Central memory CD8-positive, alpha-beta T cell (primary cell): ENCODE data around the gene SNED1.

Source experiments
- ATAC-seq: fragments of 150-1000 bp; cut with Tn5 transposase; replicated peaks from 2 replicates; pipeline ENCODE4 v1.10.0; 2022; ENCODE audit warnings: mild to moderate bottlenecking, moderate FRiP score, moderate number of reproducible peaks; ENCODE audit not compliant: poor library complexity, severe bottlenecking; ENCODE audit errors: extremely low read depth
- DNase-seq, 2 donors: peaks; one replicate each; pipeline ENCODE4 v3.0.0; 2021; ENCODE audit warnings: low spot score in 2 of 2
- H3K27ac Mint-ChIP-seq: one replicate; pipeline ENCODE4 v1.8.0; 2022; ENCODE audit warnings: low read depth, mild to moderate bottlenecking, moderate library complexity, mixed read lengths
- H3K27me3 Mint-ChIP-seq: one replicate; pipeline ENCODE4 v1.8.0; 2022; ENCODE audit warnings: mixed read lengths
- H3K36me3 Mint-ChIP-seq: one replicate; pipeline ENCODE4 v1.8.0; 2022; ENCODE audit warnings: mild to moderate bottlenecking, moderate library complexity, mixed read lengths; ENCODE audit not compliant: insufficient read depth
- H3K4me1 Mint-ChIP-seq: one replicate; pipeline ENCODE4 v1.8.0; 2022; ENCODE audit warnings: mixed read lengths
- H3K4me3 Mint-ChIP-seq: one replicate; pipeline ENCODE4 v1.8.0; 2022; ENCODE audit warnings: mild to moderate bottlenecking, moderate library complexity, mixed read lengths
- H3K9me3 Mint-ChIP-seq: one replicate; pipeline ENCODE4 v1.8.0; 2022; ENCODE audit warnings: mixed read lengths

SNED1 gene

GRCh38 chr2:240997856-240998705 is at the start of gene SNED1:
Gene SNED1, plus strand, starts transcription at chr2:240998618. Its CDS starts 220 bp downstream, at chr2:240998838.
- H3K27ac Mint-ChIP-seq = no peak within 1 kb of the TSS
- H3K9me3 Mint-ChIP-seq = peaks cover under 1% of the 10 kb centered on the region
- H3K4me3 Mint-ChIP-seq = peak within 1 kb of the TSS; percentile 64
- peaks cover 27% of the 10 kb centered on the region for H3K27me3 Mint-ChIP-seq
- no peaks in the 10 kb centered on the region for H3K36me3 Mint-ChIP-seq
- ATAC-seq = no peak
- peak in 1 of 2 donors; percentile 9 for DNase-seq
- H3K4me1 Mint-ChIP-seq = no peaks in the 10 kb centered on the region

GRCh38 chr2:240948905-240949790 is 49.3 kb upstream of the SNED1 start:
- peaks cover 8% of the 10 kb centered on the region for H3K27me3 Mint-ChIP-seq
- no peak overlapping the region for H3K4me3 Mint-ChIP-seq
- H3K36me3 Mint-ChIP-seq = no peaks in the 10 kb centered on the region
- no peaks in the 10 kb centered on the region for H3K9me3 Mint-ChIP-seq
- DNase-seq (no peak), ATAC-seq (no peak)
- H3K27ac Mint-ChIP-seq = no peak overlapping the region
- no peaks in the 10 kb centered on the region for H3K4me1 Mint-ChIP-seq

GRCh38 chr2:240949791-240950705 is 48.4 kb upstream of the SNED1 start:
- Mint-ChIP-seq H3K9me3 (no peaks in the 10 kb centered on the region), H3K4me1 (no peaks in the 10 kb centered on the region), H3K27me3 (peaks cover 8% of the 10 kb centered on the region), H3K4me3 (no peak overlapping the region), H3K27ac (no peak overlapping the region), H3K36me3 (no peaks in the 10 kb centered on the region)
- no peak for ATAC-seq
- DNase-seq = no peak

DNA sequence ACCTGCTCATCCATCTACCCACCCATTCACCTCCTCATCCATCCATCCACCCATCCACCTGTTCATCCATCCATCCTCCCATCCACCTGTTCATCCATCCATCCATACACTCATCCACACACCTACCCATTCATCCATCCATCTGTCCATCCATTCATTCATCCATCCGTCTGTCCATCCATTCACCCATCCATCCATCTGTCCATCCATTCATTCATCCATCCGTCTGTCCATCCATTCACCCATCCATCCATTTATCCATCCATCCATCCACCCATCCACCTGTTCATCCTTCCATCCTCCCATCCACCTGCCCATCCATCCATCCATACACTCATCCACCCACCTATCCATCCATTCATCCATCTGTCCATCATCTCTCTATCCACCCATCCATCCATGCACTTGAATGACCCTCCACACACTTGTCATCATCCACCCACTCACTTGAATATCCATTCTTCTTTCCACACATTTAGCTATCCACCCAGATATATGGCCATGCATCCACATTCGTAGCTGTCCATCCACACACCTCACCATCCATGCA is 47.3 kb upstream of the SNED1 start:
- no peak overlapping the region for H3K27ac Mint-ChIP-seq
- peaks cover 3% of the 10 kb centered on the region for H3K27me3 Mint-ChIP-seq

GRCh38 chr2:240952496-240953246 is 45.7 kb upstream of the SNED1 start:
- no peaks in the 10 kb centered on the region for H3K9me3 Mint-ChIP-seq
- DNase-seq (no peak), ATAC-seq (no peak)
- no peak overlapping the region for H3K4me3 Mint-ChIP-seq
- H3K4me1 Mint-ChIP-seq = no peaks in the 10 kb centered on the region
- no peaks in the 10 kb centered on the region for H3K27me3 Mint-ChIP-seq
- H3K36me3 Mint-ChIP-seq = no peaks in the 10 kb centered on the region
- H3K27ac Mint-ChIP-seq = no peak overlapping the region

More for the DNA sequence above, 47.3 kb upstream of the SNED1 start:
- no peak for DNase-seq
- H3K4me1 Mint-ChIP-seq = no peaks in the 10 kb centered on the region
- H3K4me3 Mint-ChIP-seq = no peak overlapping the region
- no peaks in the 10 kb centered on the region for H3K9me3 Mint-ChIP-seq
- no peak for ATAC-seq
- H3K36me3 Mint-ChIP-seq = no peaks in the 10 kb centered on the region

DNA sequence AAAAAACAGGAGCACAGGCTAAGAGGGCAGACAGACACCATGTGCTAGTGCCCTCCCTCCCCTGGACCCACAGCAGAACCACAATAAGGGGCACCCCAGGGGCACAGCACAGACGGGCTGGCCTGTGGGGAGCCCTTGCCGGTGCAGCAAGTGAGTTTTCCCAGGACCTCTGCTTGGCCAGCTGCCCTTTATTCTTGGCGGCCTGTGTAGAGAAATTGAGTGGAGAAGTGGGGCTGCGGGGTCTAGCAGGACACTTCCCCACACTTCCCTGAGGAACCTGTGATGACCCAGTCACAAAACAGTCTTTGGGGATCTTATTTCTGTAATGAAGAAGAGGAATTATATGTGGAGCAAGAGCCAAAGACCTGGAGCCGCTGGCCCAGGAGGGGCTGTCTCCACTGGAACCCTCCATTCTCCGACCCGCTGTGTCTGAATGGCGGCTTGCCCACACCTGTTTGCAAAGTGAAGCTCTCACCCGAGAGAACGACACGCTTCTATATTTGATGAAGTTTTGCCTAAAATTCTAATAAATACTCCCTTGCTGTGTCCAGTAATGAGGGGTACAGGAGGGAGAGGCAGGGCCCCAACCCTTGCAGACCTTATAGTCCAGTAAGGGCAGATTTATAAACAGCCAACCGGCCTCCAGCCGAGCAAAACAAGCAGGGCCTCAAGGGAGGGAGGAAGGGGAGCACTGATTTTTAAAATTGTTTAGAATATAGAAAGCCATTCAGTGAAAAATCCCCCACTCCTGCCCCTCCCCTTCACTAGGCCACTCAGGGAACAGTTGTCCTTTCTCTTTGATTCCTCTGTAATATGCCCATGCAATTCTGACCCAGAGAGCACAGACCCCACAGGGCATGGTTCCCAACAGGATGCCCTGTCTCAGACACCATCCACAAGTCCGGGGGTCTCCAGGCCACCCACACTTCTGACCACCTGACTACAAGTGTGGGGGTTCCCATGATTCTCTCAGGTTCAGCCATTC is 44.7 kb upstream of the SNED1 start:
- no peaks in the 10 kb centered on the region for H3K27me3 Mint-ChIP-seq
- no peak overlapping the region for H3K4me3 Mint-ChIP-seq
- H3K4me1 Mint-ChIP-seq = no peaks in the 10 kb centered on the region
- no peak overlapping the region for H3K27ac Mint-ChIP-seq
- no peaks in the 10 kb centered on the region for H3K9me3 Mint-ChIP-seq
- ATAC-seq (no peak), DNase-seq (no peak)
- no peaks in the 10 kb centered on the region for H3K36me3 Mint-ChIP-seq

GRCh38 chr2:240954436-240955305 is 43.7 kb upstream of the SNED1 start:
- H3K27me3 Mint-ChIP-seq = no peaks in the 10 kb centered on the region
- no peak overlapping the region for H3K4me3 Mint-ChIP-seq
- no peaks in the 10 kb centered on the region for H3K4me1 Mint-ChIP-seq
- no peak for ATAC-seq
- no peaks in the 10 kb centered on the region for H3K9me3 Mint-ChIP-seq
- H3K27ac Mint-ChIP-seq = no peak overlapping the region
- H3K36me3 Mint-ChIP-seq = no peaks in the 10 kb centered on the region
- DNase-seq = peak in 1 of 2 donors; percentile 3

DNA sequence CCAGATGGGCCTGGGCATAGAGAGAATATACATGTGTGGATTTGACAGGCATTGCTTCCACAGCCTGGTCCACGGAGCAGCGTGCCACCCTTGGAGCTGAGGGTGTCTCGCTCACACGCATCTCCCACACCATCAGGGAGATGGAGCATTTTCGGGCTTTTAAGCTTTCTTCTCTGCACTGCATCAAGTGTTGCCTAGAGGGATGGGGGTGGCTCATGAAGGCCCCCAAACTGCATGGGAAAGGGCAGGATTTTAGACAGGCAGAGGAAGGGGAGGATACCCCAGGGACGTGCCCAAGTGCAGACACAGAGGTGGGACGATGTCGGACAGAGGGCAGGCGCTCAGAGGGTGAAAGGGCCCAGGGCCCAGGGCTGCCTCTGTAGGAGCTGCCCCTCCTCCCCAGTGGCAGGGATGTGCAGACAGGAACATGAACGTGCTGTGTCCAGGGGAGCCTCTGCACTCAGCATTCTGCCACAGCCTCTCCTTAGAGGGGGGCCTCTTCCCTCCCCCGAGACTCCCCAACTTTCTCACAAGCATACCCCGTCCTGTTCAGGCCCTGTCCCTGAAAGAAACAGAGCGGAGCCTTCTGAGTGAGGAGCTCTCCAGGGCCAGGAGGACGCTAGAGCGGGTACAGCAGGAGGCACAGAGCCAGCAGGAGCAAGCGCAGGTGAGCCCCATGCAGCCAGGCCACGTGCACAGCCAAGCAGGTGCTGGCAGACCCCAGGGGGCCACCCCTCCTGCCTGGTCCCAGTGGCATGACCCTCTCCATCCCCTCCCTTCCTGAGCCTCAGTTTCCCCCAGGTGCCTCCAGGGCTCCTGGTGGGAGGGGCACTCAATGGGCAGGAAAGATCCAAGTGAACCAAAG is 42.9 kb upstream of the SNED1 start:
- ATAC-seq (no peak), DNase-seq (no peak)
- H3K27me3 Mint-ChIP-seq = no peaks in the 10 kb centered on the region
- no peak overlapping the region for H3K27ac Mint-ChIP-seq
- no peaks in the 10 kb centered on the region for H3K4me1 Mint-ChIP-seq
- H3K9me3 Mint-ChIP-seq = no peaks in the 10 kb centered on the region
- H3K4me3 Mint-ChIP-seq = no peak overlapping the region
- H3K36me3 Mint-ChIP-seq = no peaks in the 10 kb centered on the region

DNA sequence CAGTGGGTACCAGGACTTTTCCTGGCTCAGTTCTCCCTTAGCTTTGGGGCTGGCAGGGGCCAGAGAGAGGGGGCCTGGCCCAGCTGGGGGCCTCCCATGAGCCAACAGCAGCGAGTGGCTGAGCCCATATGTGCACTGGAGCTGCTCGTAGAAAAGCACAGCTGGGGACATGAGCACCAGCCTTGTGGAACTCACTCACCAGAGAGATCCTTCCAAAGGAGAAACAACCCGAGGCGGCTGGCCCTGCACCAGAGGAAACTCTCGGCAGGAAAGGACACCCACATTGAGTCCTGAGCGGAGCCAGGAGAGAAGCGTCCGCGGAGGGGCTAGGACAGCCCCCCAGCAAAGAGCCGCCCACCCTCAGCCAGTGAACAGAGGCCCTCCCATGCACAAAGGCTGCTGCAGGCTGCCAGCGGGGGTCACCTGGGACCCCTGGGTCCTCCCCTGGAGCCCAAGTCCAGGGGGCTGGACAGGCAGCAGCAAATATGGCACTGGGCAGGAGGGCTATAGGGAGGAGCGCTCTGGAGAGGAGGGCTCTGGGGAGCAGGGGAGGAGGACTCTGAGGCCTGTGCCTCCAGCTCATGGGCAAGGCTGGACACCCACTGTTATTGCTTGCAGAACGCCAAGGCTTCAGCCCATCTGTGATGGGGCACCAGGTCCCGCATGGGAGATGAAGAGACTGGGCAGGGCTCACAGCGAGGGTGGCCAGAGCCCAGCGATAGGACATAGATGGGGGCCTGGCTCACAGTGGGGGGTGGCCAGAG is 42.1 kb upstream of the SNED1 start:
- no peak overlapping the region for H3K27ac Mint-ChIP-seq
- H3K4me3 Mint-ChIP-seq = no peak overlapping the region

More for the DNA sequence above, 42.1 kb upstream of the SNED1 start:
- DNase-seq (no peak), ATAC-seq (no peak)
- no peaks in the 10 kb centered on the region for H3K4me1 Mint-ChIP-seq
- H3K36me3 Mint-ChIP-seq = no peaks in the 10 kb centered on the region
- H3K9me3 Mint-ChIP-seq = no peaks in the 10 kb centered on the region
- H3K27me3 Mint-ChIP-seq = no peaks in the 10 kb centered on the region
